ENCODE measurements around the gene CDKN2AIPNL.

- TF ChIP-seq EZH2 (IDR thresholded peaks at IDR 0.05; ENCODE audit: low read length, unreplicated experiment) = no peak
- no peak for TF ChIP-seq CTCF (conservative IDR thresholded peaks at IDR 0.05; ENCODE audit: low read depth, low read length)
These were observed 31.3 kb downstream of the CDKN2AIPNL start for GRCh38 chr5:134380346-134380745.

Data from PC-3 (cell line).